SU-DHL-6 (cell line): ENCODE measurements around the gene ITPR2.

Experiments
- H2AFZ ChIP-seq: fragments of 200-600 bp; sonication (generic); 2 replicates; pipeline ENCODE4 v1.6.1; 2014; ENCODE audit warnings: low read depth, mild to moderate bottlenecking, moderate library complexity, mixed read lengths, antibody characterized with exemption, low read length; ENCODE audit not compliant: severe bottlenecking
- H3F3A ChIP-seq: fragments of 200-600 bp; shearing (Covaris generic); 2 replicates; pipeline ENCODE4 v1.6.0; 2016; ENCODE audit warnings: antibody characterized with exemption, mild to moderate bottlenecking; ENCODE audit not compliant: insufficient read depth
- H3K27ac ChIP-seq: fragments of 200-600 bp; sonication (generic); 2 replicates; pipeline ENCODE4 v1.5.1; 2016; ENCODE audit warnings: low read depth, mild to moderate bottlenecking, low read length, moderate library complexity, mixed read lengths
- H3K27me3 ChIP-seq: fragments of 200-600 bp; sonication (generic), shearing (Covaris generic); 2 replicates; pipeline ENCODE4 v1.6.0; 2014; ENCODE audit warnings: mild to moderate bottlenecking, low read length
- H3K36me3 ChIP-seq: fragments of 200-600 bp; sonication (generic); 2 replicates; pipeline ENCODE4 v1.6.1; 2014; ENCODE audit warnings: mild to moderate bottlenecking, low read length, mixed read lengths
- H3K4me2 ChIP-seq: fragments of 300-600, 200-600 bp; shearing (Covaris generic), sonication (generic); 2 replicates; pipeline ENCODE4 v1.6.0; 2014; ENCODE audit warnings: low read length, low read depth, mild to moderate bottlenecking; ENCODE audit not compliant: poor library complexity, severe bottlenecking
- H3K4me3 ChIP-seq: fragments of 200-600 bp; sonication (generic); 2 replicates; pipeline ENCODE4 v1.5.1; 2014; ENCODE audit warnings: antibody characterized with exemption, low read length, mild to moderate bottlenecking, mixed read lengths; ENCODE audit not compliant: insufficient read depth, poor library complexity, severe bottlenecking
- H3K79me2 ChIP-seq: fragments of 200-600 bp; sonication (generic); 2 replicates; pipeline ENCODE4 v1.6.1; 2014; ENCODE audit warnings: mild to moderate bottlenecking, low read length, moderate library complexity; ENCODE audit not compliant: insufficient read depth
- H3K9ac ChIP-seq: fragments of 200-600 bp; sonication (generic); 2 replicates; pipeline ENCODE4 v1.7.0; 2014; ENCODE audit warnings: mild to moderate bottlenecking, low read length
- H3K9me2 ChIP-seq: fragments of 200-600 bp; sonication (generic); replicated peaks from 2 replicates; pipeline ENCODE4 v1.6.1; 2014; ENCODE audit warnings: low read length; ENCODE audit not compliant: insufficient read depth
- H3K9me3 ChIP-seq: fragments of 200-600 bp; sonication (generic); 2 replicates; pipeline ENCODE4 v1.6.1; 2014; ENCODE audit warnings: low read length, mixed read lengths; ENCODE audit not compliant: insufficient read depth
- H4K20me1 ChIP-seq: fragments of 200-600 bp; sonication (generic); 2 replicates; pipeline ENCODE4 v1.6.1; 2014; ENCODE audit warnings: low read depth, mild to moderate bottlenecking, antibody characterized with exemption, low read length, moderate library complexity, mixed read lengths
- CTCF ChIP-seq: fragments of 200-600 bp; sonication (generic); IDR thresholded peaks from one replicate; pipeline ENCODE4 v1.5.1; 2017; ENCODE audit warnings: antibody characterized with exemption, mild to moderate bottlenecking, low read length, moderate library complexity; ENCODE audit not compliant: insufficient read depth, poor library complexity, severe bottlenecking
- EZH2phosphoT487 ChIP-seq: fragments of 200-600 bp; sonication (generic), shearing (Covaris generic); conservative IDR thresholded peaks from 2 replicates; pipeline ENCODE4 v1.6.1; 2018; ENCODE audit warnings: mild to moderate bottlenecking, antibody characterized with exemption, low read length, moderate library complexity, mixed read lengths

Gene ITPR2

GRCh38 chr12:26870491-26871419 is 37.8 kb upstream of the ITPR2 start:
- no peaks in the 10 kb centered on the region for H3K9me3 ChIP-seq
- H3K4me3 ChIP-seq, result no peak overlapping the region
- H2AFZ ChIP-seq, result no peak overlapping the region
- no peaks in the 10 kb centered on the region for H3K79me2 ChIP-seq
- no peaks in the 10 kb centered on the region for H3F3A ChIP-seq
- H4K20me1 ChIP-seq, result no peaks in the 10 kb centered on the region
- no peaks in the 10 kb centered on the region for H3K9me2 ChIP-seq
- no peaks in the 10 kb centered on the region for H3K36me3 ChIP-seq
- no peak overlapping the region for H3K9ac ChIP-seq
- no peak overlapping the region for H3K4me2 ChIP-seq
- H3K27me3 ChIP-seq, result no peaks in the 10 kb centered on the region
- no peak overlapping the region for H3K27ac ChIP-seq
- no peak for TF ChIP-seq CTCF
- no peak for TF ChIP-seq EZH2phosphoT487

GRCh38 chr12:26869908-26870459 is 37.0 kb upstream of the ITPR2 start:
- H3K27ac ChIP-seq, result no peak overlapping the region
- H3K4me2 ChIP-seq, result no peak overlapping the region
- no peaks in the 10 kb centered on the region for H3K79me2 ChIP-seq
- no peaks in the 10 kb centered on the region for H3F3A ChIP-seq
- no peaks in the 10 kb centered on the region for H3K9me3 ChIP-seq
- no peak overlapping the region for H2AFZ ChIP-seq
- H3K9ac ChIP-seq, result no peak overlapping the region
- no peaks in the 10 kb centered on the region for H4K20me1 ChIP-seq
- no peaks in the 10 kb centered on the region for H3K27me3 ChIP-seq
- no peak overlapping the region for H3K4me3 ChIP-seq
- no peaks in the 10 kb centered on the region for H3K9me2 ChIP-seq
- no peak for TF ChIP-seq EZH2phosphoT487
- TF ChIP-seq CTCF, result no peak
- no peaks in the 10 kb centered on the region for H3K36me3 ChIP-seq

- no peak overlapping the region for H3K9ac ChIP-seq
- H3K27ac ChIP-seq, result no peak overlapping the region
Observed at GRCh38 chr12:26869104-26869494, 36.1 kb upstream of the ITPR2 start.

More at GRCh38 chr12:26869104-26869494, 36.1 kb upstream of the ITPR2 start:
- no peaks in the 10 kb centered on the region for H3K36me3 ChIP-seq
- no peaks in the 10 kb centered on the region for H3F3A ChIP-seq
- no peaks in the 10 kb centered on the region for H3K9me3 ChIP-seq
- no peaks in the 10 kb centered on the region for H3K79me2 ChIP-seq
- no peak overlapping the region for H3K4me3 ChIP-seq
- TF ChIP-seq EZH2phosphoT487, result no peak
- H3K9me2 ChIP-seq, result no peaks in the 10 kb centered on the region
- no peak overlapping the region for H2AFZ ChIP-seq
- H3K4me2 ChIP-seq, result no peak overlapping the region
- no peaks in the 10 kb centered on the region for H3K27me3 ChIP-seq
- no peaks in the 10 kb centered on the region for H4K20me1 ChIP-seq
